ENCODE results near the gene ERGIC2.
"Not testable (repeated sequence)": the region's sequence is repeated elsewhere in the genome, so short reads cannot be mapped to it uniquely, and the experiment has no call there.

ERGIC2 gene

DNA sequence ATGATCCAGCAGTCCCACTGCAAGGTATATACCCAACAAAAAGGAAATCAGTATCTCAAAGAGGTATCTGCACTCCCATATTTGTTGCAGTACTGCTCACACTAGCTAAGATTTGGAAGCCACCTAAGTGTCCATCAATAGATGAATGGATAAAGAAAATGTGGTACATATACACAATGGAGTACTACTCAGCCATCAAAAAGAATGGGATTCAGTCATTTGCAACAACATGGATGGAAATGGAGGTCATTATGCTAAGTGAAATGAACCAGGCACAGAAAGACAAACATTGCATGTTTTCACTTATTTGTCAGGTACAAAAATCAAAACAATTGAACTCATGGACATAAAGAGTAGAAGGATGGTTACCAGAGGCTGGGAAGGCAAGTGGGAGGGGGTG is 90.5 kb downstream of the ERGIC2 start:
- DNase-seq, result not testable (repeated sequence)

GRCh38 chr12:29288031-29288430 is 92.9 kb downstream of the ERGIC2 start:
- DNase-seq, result no peak

- no peak for DNase-seq
Observed at GRCh38 chr12:29287622-29288021, 93.3 kb downstream of the ERGIC2 start.

Measured in NK-92 treated with Interleukin-12 subunit alpha and Interleukin-12 subunit beta, amount 100 ng/mL, for 24 hours (cell line).